ENCODE measurements around the gene PSMB10.
"Not testable (repeated sequence)": the region's sequence is repeated elsewhere in the genome, so short reads cannot be mapped to it uniquely, and the experiment has no call there.

The PSMB10 gene

DNA sequence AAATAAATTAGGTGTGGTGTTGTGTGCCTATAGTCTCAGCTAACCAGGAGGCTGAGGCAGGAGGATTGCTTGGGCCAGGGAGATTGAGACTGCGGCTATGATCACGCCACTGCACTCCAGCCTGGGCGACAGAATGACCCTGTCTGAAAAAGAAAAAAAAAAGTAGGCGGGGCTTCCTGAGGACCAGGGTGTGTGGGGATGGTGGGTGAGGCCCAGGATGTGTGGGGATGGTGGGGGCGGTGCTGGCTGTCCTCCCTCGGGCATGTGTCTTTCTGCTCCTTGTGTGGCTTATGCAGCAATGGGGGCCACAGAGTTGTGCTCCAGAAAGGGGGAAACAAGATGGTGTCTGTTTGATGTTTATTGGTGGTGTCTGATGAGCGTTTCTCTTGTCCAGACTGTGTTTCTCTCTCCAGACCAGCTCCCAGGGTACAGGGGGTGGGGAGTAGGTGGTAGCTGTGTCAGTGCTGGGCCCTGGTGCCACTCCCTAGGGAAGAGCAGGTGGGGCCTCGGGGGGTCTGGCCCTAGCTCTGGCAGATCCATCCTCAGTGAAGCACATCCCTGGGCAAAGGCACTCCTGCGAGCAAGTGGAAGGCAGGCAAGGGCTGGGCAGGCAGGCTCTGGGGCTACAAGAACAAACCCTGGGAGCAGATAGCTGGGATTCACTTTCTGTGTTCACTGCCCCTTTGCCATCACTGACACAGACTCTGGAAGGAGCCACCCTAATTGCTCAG, 5.0 kb upstream of the PSMB10 start:
- no peak for DNase-seq

DNA sequence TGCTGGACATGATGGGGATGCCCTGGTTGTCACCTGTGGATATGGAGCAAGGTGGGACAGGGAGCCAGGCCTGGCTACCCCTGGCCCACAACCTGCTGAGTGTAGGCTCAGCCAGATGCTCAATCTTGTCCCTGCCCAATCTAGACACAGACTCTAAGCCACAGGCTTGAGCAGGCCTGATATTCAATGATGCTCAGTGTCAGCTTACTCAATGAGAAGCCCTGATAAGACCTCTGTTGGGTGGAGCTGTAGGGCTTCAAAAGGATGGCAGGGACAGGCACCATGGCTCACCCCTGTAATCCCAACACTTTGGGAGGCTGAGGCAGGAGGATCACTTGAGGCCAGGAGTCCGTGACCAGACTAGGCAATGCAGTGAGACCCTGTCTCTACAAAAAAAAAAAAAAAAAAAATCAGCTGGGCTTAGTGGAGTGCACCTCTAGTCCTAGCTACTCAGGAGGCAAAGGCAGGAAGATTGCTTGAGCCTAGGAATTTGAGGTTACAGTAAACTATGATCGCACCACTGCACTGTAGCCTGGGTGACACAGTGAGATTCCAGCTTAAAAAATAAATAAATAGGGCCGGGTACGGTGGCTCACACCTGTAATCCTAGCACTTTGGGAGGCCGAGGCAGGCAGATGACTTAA, 3.9 kb upstream of the PSMB10 start:
- DNase-seq, result no peak

DNA sequence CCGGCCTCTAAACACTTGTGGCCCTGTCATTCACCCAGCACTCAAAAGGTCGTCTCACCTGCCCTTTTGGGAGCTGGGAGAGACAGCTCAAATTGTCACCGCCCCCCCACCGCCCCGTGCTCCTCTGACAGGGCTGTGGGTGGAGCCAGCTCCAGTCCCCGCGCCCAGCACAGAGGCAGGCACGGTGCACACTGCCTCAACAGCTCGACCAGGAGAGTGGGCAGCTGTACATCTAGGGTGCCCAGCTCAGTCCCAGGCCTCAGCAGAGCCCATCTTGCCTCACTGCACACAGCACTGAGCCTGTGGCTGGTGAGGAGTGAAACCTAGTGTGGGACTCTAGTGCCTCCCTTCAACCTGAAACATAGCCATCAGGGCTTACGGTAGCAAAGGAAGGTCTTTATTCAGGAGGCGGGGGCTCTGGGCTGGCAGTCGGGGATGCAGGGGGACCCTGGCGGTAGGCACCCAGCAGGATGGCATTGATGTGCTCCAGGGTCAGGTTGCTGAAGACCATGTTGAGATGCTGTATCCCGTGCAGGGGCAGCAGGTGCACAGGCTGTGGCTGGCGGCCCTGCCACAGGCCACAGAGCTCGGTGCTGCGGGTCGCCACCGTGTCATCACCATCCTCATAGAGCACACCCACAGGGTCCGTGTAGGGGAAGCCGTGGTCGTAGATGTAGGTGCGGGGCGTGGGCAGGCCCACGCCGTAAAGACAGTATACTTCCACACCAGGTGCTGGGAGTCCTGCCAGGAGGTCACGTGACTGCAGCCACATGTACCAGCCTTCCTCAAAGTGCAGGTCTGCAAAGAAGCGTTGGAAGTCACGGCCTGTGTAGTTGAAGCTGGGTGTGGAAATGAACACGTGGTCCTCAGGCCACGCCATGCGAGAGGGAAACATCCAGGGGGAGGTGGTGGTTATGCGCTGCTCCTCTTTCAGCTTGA, 3.1 kb upstream of the PSMB10 start:
- peak; percentile 78 for DNase-seq

DNA sequence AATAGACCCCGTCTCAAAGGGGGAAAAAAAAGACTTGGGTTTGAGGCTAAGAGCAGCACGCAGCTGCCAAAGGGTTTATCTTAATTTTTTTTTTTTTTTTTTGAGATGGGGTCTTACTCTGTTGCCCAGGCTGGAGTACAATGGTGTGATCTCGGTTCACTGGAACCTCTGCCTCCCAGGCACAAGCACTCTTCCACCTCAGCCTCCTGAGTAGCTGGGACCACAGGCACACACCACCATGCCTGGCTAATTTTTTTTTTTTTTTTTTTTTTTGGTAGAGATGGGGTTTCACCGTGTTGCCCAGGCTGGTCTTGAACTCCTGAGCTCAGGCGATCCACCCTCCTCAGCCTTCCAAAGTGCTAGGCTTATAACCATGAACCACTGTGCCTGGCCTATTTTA, 1.1 kb upstream of the PSMB10 start:
- DNase-seq, result not testable (repeated sequence)

DNA sequence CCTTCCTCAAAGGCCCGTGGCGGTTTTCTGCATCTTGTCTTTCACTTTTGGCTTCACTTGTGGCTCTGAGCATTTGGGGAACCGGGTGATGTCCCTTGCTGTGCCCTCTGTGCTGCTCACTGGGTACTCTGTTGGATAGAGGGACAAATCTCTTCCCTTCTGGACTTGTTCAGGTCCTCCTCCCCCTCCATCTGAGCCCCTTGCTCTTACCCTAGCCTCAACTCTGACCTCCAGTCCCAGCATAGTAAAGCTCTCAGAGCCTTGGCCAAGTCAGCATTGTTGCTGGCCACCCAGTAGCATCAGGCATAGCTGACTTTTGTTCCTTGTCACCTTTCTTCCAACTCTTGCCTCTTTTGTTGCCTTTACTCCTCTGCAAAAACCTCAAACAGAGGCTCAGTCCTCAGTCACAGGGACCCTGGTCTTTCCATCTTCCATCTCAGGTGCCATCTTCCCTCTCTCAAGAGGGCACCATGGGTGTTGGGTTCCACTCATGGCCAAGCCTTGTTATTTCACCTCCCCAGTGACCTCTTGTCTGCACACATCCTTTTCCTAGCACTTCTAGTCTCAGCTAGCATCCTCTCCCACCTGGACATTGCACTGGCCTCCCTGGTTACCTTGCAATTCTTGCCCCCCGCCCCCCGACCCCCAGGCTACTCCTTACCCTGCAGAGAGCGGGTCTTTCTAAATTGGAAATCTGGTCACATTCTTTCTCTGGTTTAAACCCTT, 393 bp upstream of the PSMB10 start:
- peak; percentile 90 for DNase-seq

DNA sequence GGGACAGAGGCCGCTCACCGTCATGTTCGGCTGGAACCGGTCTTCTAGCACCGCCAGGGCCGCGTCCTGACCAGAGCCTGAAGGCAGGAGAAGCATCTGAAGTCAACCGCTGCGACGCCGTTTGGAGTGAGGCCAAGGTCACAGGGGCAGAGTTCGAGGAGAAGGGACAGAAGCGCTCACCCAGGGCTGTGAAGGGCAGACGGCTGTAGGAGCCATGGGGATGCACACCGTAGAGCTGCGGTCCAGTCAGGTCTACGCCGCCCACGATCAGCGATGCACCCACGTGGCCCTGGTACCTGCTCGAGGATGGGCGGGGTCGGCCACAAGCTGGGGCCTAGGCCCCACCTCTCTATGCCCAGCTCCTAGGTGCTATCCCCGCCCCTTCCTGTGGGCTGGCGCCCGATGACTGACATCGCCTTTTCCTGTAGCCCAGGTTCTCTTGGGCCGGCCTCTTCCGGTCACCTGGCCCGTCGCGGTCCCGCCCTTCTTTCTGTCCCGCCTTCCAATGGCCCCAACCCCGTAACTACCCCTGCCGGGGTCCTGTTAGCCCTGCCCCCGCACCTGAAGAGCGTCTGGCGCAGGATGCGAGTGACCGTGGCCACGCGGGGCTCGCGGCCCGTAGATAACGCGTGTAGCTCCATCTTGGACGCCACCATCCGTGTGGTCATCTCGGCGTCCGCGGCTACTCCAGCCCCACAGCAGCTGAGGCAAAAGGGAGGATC, 1.1 kb downstream of the PSMB10 start:
- DNase-seq, result peak; percentile 98

DNA sequence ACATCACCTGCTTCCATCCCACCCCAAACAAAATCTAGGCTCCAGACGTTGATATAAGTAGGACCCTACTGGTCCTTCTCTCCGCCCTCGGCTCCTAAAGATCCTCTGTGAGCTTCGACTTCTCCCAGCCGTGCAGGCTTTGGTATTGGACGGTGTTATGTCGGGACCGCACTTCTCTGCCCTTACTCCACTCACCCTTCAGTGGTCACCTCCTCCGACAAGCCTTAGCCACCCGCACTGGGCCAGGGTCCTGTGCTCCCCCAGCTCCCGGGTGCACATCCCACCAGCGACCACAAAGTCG, 1.6 kb downstream of the PSMB10 start:
- DNase-seq, result no peak

DNA sequence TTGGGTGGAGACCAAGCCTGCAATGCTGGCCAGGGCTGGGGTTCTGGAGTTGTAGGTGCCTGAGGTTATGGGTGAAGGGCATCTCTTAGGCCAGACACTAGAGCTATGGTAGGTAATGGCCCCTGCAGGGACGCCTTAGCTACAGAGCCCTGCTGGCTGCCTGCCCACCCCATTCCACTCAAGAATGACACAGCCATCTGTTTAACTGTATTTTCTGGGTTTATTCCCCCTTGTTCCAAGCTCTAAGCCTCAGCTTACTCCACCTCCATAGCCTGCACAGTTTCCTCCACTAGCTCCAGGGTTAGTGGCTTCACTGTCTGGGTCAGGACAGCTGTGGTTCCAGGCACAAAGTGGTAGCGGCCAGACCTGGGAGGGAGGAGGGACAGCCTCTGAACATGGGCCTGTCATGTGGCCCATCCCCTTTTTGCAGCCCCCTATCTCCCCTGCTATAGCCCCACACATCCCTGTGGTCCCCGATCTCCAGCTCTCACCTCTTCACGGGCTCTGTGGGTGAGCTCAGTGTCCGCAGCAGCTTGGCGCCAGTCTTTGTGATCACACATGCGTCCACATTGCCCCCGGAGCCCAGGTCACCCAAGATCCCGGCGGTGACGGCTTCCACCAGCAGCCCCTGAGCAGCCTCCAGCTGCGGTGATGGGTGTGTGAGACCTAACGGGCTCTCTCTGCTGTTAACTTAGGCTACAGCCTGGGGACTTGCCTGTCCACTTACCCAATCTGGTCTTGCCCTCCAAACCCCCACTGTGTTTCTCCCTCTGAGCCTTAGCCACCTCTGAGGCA, 2.1 kb downstream of the PSMB10 start:
- DNase-seq, result no peak

DNA sequence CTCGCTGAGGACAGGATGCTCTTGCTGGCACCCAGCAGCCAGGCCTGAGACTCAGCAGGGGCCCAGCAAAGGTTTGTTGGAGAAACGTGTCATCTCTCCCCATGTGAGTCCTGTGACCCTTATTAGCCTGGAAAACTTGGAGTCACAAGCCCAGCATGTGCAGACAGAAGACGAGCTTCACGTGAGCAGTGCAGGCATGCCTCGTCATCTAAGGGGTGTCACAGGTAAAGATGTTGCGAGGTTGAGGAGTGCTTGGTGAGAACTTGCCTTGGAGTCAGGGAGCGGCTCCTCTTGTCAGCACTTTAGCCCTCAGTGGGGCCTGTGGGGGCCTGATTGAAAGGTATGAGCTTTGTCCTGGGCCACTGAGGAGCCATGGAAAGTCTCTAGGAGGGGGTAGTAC, 2.8 kb downstream of the PSMB10 start:
- no peak for DNase-seq

DNA sequence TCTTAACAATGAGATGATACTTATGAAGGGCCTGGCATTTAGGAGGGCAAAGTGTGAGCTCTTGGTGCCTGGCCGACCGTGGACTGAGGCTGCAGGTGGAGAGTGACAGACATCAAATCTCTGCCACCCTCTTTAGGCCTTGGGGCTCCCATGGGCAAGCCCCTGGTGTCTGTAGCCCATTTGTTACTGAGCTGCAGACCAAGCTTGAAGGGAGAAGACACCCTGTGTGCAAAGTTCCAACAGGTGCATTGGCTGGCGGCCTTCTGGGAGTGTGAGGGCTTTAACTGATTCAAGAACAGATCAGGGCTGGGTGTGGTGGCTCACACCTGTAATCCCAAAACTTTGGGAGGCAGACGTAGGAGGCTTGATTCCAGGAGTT, 4.2 kb downstream of the PSMB10 start:
- no peak for DNase-seq

DNA sequence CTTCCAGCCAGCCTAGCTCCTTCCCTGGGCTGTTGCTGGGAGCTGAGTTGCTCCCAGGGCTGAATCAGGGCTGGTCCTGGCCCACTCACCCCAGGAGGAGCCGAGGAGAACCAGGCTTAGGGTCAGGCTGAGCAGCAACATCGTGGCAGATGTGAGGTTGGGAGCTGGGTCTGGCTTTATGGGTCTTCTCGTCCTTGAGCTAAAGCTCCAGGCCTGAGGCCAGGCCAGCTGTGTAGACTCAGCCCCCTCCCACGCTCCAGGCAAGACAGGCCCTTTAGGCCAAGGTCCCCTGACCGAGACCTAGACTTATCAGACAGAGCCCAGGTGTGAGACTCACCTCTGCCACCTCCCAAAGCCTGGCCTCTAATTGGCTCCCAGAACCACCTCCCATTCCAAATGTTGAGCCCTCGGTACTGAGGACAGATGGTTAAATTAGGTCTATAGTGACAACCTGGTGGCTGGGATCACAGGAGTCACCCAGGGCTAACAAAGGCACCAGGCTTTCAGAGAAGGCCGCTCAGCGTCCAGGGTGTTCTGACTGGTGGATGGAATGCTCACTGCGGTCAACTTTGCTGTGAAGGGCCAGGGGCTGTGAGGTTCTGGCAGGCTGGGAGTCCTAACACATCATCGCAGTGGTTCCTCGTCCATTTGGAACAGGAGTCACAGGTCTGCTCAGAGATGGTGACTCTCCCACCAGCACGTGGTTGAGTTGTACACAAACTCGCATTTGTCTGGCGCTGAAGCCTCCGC, 4.8 kb downstream of the PSMB10 start, which contains the start of gene CTRL:
Gene CTRL, minus strand, starts transcription at position 151 of the 750 bp plus-strand sequence. Its CDS starts 10 bp downstream, at position 141.
- DNase-seq, result no peak

DNA sequence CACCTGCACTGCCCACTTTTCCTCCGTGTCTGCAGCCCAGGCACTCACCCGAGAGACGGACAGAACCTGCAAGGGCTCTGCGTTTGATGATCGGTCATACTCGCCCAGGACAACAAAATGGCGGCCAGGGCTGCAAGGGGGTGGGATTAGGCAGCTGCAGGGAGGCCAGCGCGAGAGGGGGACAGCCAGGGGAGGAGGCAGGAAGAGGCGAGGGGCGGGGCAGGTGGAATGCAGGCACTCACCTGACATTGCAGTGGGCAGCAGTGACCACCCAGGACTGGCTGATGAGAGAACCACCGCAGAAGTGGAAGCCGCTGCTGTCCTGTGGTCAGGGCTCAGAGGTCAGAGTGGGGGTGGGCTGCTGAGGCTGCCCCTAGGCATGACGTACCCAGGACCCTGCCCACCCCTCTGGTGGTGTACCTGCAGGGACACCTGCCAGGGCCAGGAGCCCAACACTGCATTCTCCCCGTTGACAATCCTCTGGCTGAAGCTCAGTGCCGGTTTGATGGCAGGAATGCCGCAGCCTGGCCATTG, 5.9 kb downstream of the PSMB10 start:
- no peak for DNase-seq

DNA sequence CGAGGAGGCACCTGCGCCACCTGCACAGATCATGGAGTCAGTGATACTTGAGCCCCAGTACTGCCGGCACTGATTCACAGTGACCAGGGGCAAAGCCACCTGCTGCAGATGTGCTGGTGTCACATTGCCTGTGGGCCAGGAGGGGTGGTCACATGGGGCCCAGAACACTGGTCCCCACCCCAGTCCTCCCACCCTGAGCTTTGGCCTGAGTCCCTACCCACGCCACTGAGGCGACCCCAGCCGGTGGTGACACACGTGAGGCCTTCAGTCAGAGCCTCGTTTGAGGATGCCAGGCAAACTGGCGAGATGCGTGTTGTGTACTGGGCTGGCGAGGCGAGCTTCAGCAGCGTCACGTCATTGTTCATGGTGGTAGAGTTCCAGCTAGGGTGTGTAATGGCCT, 6.5 kb downstream of the PSMB10 start:
- DNase-seq, result no peak

DNA sequence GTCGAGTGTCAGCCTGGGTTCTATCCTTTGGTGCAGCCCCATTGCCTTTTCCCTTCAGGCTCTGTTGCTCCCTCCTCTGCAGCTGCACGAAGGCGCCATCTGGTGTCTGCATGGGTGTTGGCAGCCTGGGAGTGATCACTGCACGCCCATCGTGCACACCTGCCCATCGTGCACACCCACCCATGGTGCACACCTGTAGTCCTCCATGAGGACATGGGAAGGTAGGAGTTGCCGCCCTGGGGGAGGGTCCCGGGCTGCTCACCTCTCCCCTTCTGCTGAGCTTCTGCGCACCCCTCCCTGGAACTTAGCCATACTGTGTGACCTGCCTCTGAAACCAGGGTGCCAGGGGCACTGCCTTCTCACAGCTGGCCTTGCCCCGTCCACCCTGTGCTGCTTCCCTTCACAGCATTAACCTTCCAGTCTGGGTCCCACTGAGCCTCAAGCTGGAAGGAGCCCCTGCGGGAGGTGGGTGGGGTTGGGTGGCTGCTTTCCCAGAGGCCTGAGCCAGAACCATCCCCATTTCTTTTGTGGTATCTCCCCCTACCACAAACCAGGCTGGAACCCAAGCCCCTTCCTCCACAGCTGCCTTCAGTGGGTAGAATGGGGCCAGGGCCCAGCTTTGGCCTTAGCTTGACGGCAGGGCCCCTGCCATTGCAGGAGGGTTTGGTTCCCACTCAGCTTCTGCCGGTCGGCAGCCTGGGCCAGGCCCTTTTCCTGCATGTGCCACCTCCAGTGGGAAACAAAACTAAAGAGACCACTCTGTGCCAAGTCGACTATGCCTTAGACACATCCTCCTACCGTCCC, 7.9 kb downstream of the PSMB10 start:
- DNase-seq, result peak; percentile 91

DNA sequence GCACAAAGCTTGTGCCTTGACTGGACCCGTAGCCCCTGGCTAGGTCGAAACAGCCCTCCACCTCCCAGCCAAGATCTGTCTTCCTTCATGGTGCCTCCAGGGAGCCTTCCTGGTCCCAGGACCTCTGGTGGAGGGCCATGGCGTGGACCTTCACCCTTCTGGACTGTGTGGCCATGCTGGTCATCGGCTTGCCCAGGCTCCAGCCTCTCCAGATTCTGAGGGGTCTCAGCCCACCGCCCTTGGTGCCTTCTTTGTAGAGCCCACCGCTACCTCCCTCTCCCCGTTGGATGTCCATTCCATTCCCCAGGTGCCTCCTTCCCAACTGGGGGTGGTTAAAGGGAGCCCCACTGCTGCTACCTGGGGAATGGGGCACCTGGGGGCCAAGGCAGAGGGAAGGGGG, 8.5 kb downstream of the PSMB10 start:
- no peak for DNase-seq

DNA sequence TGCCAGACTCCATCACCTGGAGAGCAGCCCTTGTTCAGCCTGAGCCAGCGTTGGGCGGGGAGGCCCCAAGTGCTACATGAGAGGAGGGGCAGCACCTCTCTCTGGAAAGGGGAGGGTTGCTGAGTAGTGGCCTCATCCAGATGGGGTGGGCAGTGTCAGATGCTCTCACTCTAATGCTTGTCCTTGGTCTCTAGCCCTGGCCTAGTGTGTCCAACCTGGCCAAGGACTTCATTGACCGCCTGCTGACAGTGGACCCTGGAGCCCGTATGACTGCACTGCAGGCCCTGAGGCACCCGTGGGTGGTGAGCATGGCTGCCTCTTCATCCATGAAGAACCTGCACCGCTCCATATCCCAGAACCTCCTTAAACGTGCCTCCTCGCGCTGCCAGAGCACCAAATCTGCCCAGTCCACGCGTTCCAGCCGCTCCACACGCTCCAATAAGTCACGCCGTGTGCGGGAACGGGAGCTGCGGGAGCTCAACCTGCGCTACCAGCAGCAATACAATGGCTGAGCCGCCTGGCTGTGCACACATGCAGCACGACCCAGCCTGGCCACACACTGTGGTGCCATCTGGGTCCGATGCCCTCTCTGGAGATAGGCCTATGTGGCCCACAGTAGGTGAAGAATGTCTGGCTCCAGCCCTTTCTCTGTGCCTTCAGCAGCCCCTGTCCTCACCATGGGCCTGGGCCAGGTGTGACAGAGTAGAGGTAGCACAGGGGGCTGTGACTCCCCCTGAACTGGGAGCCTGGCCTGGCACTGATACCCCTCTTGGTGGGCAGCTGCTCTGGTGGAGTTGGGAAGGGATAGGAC, 9.3 kb downstream of the PSMB10 start:
- DNase-seq, result no peak

DNA sequence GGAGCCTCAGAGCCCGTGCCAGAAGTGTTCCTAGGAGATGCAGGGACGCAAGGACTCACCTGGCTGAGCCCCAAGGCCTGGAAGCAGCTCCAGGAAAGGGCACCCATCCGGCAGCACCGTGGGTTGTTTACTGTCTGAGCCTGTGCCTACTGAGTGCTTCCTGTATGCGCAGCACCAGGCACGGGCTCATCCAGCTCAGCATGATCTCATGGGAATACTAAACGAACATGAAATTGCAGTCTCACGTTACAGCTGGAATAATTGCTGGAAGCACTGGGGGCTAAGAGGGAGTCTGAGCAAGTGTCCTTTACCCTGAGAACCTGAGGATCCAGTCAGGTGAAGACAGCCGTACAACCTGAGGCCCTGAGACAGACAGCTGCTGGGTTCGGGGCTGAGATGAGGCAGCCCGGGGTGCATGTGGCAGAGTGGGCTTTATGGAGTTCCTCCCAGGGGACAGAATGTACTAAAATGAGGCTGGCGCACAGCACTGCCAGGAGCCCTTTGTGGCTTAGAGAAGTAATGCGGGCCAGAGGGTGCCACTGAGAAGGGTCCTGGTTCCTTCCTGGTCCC, 10.4 kb downstream of the PSMB10 start:
- no peak for DNase-seq
